ENCODE measurements around the gene HRH1.

HRH1 gene

GRCh38 chr3:11173828-11174465, 19.7 kb downstream of the HRH1 start:
- no peak for DNase-seq

DNA sequence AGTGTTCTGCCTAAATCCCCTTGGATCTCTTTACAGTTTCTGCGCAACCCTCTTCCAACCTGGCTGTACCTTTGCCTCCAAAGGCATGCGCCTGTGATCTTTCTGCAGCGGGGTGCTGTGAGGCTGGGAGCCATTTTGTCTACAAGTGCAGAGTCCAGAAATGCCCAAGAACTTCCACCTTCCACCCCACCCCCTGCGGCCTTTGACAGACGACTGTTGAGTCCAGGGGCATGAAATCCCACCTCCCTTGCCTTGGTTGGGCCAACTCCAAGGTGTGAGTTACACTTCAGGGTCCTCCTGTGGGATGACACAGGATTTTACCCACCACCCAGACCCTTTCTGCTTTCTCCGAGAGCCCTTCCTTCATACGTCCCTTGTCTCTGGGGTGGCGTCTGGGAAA, 24.1 kb downstream of the HRH1 start:
- DNase-seq = no peak

- peak; percentile 81 for DNase-seq
Measured at GRCh38 chr3:11184328-11184969, 30.2 kb downstream of the HRH1 start.

- no peak for DNase-seq
Measured at GRCh38 chr3:11185144-11185543, 30.9 kb downstream of the HRH1 start.

DNA sequence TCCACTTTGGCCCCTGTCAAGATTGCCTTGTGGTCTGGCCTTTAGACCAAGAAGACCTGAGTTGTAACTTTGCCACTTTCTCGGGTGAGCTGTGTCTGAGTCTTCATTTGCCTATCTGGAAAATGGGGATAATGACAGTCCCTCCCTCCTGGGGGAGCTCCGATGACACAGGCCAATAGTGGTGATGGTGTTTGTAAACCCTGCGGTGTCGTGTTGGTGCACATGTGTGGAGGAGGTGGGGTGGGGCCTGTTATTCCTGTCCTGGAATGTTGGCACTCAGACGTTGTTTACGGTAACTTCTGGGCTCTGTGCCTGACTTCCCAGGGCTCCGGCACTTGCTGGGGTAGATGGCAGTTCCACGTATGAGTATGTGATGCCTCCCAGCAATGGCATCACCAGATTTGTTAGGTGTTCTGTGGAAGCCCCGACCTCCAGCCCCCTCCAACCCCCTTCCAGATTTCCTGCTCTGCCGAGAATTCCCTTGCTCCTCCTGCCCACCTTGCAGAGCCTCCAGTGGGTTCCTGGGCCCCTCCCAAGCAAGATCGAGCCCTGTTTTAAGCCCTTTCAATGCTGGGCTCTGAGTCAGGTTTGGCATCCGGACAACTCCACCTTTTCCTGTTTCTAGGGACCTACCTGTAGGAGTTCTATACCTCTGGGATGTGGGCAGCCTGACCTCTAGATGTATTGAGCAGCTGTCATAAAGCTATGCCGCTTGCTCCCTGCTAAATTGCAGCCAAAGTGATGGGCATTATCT, 31.4 kb downstream of the HRH1 start:
- peak; percentile 96 for DNase-seq

- no peak for DNase-seq
Measured at GRCh38 chr3:11186318-11186692, 32.0 kb downstream of the HRH1 start.

GRCh38 chr3:11186771-11187191, 32.5 kb downstream of the HRH1 start:
- no peak for DNase-seq

DNA sequence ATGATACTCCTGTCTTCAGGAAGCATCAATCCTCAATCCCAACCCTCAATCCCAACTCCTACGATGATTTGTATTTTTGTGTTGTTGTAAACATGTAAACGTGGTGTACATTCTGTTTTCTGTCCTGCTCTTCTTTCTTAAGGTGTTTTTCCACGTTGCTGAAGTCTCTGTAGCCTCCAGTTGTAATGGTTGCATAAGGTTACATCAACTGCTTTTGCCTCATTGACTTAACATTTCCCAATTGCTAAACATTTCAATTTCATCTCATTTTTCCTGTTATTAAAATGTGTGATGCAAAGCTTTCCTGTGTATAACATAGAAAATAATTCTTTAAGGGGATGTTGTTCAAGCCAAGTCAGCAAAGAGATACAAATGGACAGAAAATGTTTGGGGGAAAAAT, 33.4 kb downstream of the HRH1 start:
- DNase-seq = no peak

- DNase-seq = no peak
Measured at GRCh38 chr3:11188231-11188630, 33.9 kb downstream of the HRH1 start.

GRCh38 chr3:11195201-11195600, 40.9 kb downstream of the HRH1 start:
- DNase-seq = no peak

- no peak for DNase-seq
Measured at GRCh38 chr3:11195721-11196332, 41.5 kb downstream of the HRH1 start.

GRCh38 chr3:11197484-11197883, 43.2 kb downstream of the HRH1 start:
- no peak for DNase-seq

DNA sequence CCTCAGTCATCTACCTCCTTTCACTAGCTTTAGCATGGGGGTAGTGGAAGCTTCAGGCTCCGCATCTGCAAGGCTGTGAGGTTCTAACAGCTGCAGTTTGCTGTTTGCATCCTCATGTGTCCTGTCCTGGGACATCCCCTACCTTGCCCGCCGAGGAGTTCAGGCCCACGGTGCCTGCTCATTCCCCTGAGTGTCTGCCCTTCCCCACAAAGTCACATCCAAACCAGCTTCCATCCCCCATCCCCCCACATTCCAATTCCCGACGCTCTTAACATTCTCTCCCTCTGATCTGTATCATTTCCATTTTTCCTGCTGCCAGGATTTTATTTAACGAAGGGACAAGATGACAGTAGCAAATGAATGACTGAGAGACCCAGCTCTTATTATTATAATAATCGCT, 43.8 kb downstream of the HRH1 start:
- no peak for DNase-seq

- DNase-seq = no peak
Measured at GRCh38 chr3:11198495-11198894, 44.2 kb downstream of the HRH1 start.

- DNase-seq = peak; percentile 60
Measured at GRCh38 chr3:11199902-11200845, 45.9 kb downstream of the HRH1 start.

- no peak for DNase-seq
Measured at GRCh38 chr3:11201251-11202019, 47.1 kb downstream of the HRH1 start.

- no peak for DNase-seq
Measured at GRCh38 chr3:11203961-11204360, 49.7 kb downstream of the HRH1 start.

- DNase-seq = no peak
Measured at GRCh38 chr3:11204697-11205348, 50.5 kb downstream of the HRH1 start.

- DNase-seq = peak; percentile 18
Measured at GRCh38 chr3:11205881-11206280, 51.6 kb downstream of the HRH1 start.

GRCh38 chr3:11206316-11206715, 52.0 kb downstream of the HRH1 start:
- DNase-seq = no peak

DNA sequence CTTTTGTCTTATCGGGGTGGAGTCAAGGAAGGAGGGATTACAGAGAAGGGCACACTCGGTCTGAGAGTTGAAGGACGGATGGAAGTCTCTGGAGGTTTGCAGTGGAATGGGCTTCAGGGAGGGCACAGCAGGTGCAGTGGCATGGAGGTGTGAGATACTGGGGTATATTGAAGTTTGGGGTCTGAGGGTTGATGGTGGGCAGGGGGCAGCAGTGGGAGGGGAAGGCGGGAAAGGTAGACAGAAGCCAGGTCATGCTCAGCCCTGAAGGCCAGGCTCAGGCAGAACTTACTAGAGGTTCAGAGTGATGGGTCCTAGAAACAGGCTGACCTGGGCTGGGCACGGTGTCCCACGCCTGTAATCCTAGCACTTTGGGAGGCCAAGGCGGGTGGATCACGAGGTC, 52.7 kb downstream of the HRH1 start:
- DNase-seq = no peak

Measured in NCI-H226 (cell line).